HG02642 (cell line): ENCODE data around the gene SLC44A1.

Experiments
- ATAC-seq: cut with Tn5 transposase; IDR thresholded peaks from one replicate; pipeline ENCODE4 v1.9.1; 2021; ENCODE audit warnings: mild to moderate bottlenecking; ENCODE audit not compliant: unreplicated experiment, poor library complexity

SLC44A1 gene

DNA sequence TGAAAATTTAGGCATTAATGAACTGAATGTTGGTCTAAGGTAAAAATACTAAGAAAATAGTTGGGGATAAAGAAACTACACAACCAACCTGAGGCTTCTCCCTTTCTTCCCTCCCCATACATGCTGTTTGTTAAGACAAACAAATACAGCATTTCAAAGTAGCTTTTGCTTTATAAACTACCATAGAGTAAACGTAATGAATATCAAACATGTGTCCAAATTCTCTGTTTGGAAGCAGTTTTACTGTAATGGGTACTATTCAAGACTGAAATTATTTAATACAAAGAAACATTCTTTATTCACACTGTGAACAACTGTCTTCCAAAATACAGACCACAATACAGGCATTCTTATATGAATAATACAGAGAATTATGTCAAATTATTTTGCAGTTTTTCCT lies 52.0 kb downstream of the SLC44A1 start:
- no peak for ATAC-seq

DNA sequence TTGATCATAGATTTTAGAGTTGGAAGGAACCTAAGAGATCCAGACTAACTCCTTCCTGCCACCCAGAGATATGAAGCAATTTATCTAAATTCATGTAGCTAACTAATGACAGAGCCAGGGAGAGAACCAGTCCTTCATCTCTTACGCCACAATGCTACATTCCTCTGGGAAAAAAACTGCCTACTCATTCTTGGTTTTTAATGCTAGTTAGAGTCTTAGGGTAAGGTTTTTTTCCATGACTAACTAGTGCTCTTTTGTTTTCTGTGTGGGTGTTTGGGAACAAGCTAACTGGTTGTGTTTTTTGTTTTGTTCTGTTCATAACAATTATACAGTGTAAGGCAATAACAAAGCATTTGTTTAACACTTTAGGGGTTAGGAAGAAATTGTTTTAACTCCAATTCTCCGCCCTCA lies 52.4 kb downstream of the SLC44A1 start:
- no peak for ATAC-seq

DNA sequence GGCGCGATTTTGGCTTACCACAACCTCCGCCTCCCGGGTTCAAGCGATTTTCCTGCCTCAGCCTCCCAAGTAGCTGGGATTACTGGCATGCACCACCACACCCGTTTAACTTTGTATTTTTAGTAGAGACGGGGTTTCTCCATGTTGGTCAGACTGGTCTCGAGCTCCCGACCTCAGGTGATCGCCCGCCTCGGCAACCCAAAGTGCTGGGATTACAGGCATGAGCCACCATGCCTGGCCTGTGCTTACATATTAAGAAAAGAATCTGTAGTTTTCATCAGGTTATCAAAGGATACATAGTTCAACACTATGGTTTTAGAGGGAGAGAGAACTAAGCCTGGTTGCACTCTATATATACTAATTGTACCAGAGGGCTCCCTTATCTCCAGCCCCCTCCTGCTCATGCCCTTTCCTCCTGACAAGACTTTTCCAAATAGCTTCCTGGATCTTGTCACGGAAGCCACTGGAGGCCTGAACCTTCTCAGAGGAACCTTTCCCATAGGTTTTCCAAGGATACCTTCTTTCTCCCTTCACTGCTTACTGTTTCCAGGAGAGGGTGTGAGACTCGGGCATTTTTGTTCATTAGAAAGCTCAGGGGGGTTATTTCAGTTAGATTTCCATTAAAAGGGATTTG lies 53.1 kb downstream of the SLC44A1 start:
- ATAC-seq: no peak

DNA sequence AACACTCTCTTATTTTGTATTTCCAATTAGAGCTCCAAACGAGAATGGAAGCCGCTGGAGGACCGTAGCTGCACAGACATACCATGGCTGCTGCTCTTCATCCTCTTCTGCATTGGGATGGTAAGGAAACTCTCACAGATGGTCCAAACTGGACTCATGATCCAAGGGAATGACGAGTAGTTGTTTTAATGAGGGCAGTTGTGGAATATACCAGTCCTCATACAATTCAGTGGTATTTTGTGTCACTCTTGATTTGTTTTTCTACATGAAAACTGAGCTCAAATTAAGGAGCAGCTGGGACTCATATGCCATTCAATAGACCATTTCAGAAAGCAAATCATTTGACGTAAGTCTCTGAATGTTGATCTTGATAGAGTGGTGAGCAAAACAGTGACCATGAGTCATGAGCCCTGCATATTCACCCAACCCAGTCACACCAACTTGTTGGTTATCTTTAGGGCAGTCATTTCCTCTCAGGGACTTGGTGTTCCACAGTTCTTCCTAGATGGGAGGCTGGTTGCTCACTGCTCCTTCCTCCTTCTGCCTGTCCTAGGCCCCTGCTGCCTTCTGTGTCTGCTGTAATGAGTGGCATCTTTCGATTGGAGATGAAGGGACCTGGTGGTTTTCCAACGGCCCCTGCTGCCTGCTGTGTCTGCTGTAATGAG lies 54.9 kb downstream of the SLC44A1 start:
- ATAC-seq: no peak

DNA sequence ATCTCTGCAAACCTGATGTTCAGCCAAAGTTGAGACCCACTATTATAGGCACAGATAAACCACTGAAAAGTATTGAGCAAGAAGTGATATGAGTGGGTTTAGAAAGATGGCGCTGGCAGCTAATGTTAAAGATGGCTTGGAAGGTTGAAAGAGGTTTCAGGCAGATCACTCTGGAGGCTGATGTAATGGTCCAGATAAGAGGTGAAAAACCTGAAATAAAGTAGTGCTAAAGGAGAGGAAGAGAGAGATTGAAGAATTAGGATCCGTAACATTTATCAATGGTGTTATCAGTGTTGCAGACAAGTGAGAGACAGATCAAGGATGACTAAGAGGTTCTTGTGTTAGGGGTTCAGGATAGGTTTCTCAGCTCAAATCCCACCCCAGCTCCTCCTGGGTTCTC lies 58.3 kb downstream of the SLC44A1 start:
- no peak for ATAC-seq

DNA sequence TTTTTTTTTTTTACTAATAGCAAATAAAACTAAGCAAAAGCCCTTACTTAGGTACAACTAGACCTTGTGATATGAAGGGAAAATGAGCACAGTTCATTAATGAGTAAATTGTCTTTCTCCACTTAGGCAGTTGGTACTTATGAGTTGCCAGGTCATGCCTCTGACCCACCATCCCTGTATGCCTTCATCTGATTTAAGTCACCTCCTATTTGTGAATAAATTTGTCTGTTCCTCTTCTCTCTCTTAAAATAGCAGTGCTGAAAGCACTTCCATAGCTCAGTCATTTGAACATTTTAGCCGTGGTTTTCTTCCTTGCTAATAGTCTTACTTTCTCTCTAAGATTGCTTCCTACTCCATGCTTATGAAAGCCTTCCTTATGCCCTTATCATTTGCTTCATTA lies 61.4 kb downstream of the SLC44A1 start:
- no peak for ATAC-seq

DNA sequence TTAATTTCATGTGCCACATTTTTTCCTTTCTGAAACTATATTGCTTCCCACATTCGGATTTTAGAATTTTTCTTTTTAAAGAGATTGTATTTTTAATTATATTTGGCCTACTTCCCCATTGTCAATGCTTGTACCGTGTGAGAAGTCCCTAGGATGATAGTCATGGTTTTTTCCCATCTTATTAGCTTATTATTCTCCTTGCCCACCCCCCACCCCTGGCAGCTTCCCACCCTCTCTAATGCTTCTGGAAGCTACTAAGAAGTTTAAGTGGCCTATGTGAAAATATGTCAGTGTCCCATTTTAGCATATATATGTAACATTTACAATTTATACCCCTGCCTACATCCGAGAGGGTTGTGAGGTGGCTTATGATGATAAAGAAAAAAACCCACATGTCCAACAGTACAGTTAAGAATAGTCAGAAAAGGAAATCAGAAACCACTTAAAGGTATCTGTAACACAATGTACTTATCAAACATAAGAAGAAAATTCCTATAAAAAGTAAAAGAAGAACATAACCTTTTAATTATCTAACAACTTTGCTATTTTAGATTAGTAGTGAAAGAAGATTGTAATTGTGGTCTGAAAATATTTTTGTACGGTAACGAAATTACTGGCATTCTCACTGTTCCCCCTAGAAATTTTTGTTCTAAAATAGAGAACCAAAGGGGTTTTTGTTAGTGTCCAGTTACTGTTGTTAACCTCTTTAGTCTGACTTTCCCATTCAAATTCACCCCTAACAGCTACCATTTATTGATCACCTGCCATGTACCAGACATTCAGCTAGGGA lies 62.1 kb downstream of the SLC44A1 start:
- no peak for ATAC-seq

DNA sequence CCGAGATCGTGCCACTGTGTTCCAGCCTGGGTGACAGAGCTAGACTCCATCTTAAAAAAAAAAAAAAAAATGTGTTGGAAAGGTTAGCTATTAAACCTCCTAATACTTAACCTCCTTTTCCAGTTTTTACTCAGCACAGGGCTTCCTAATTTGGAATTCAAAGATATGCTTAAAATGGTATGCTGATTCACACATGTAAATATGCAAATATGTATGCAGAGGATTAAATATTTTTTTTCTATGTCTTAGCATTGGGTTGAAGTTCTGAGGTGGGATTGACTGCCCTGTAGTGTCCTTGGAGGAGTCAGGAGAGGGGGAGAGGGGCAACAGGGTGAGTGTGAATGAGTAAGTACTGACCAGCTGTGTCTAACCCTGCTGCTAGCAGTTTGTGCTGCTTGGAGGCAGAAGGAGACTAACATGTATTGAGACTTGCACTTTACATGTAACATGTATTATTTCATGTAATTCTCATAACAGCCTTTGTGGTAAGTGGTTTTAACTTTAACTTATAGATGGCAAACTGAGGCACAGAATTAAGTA lies 63.2 kb downstream of the SLC44A1 start:
- ATAC-seq: no peak

DNA sequence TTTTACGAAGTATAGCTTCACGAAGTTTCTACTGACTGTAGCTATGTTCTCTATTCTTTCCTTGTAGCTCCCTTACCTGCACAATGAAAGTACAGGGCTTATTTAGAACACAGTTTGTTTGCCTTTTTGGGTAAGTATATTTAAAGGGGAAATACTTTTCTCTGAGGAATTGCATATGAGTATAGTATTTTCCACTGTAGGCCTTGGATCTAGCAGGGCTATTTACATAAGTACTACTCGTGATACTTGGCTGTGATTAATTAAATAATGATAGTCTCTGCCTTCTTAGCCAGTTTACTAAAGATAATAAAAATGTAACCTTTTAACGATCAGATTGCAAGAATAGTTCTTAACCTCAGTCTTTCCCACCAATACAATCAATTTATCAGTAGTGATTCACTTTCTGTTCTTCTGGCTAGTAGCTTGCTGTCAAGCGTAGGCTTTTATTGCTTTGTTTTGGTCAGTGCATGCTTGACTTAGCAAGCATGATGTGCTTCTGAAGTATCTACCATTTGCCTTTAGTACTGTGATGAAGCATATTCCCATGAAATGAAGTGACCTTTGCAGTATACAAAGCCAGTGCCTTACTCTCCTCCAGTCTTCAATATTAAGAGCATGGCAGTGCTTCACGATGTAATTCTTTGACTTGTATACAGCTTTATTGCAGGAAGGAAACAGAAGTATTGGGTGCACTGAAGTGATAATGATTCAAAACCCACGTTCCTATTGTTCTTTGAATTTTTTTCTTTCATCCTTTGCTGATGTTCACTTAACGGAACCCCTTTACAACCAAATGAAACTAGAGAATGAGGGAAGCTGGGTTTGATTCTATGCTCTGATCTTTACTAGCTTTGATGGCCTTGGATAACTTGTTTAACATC lies 64.2 kb downstream of the SLC44A1 start:
- no peak for ATAC-seq

DNA sequence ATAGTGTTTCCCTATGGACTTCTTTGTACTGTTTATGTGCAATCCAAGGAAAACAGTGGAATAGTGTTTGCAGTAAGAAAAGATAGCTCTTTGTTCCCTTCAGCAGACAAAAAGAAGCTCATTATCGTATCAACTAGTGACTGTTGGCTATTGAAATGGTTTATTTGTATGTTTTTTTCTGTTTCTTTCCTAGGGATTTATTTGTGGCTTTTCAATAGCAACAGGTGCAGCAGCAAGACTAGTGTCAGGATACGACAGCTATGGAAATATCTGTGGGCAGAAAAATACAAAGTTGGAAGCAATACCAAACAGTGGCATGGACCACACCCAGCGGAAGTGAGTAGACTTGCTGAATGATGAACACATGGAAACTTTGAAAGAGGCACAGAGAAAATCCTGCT lies 65.1 kb downstream of the SLC44A1 start:
- no peak for ATAC-seq

DNA sequence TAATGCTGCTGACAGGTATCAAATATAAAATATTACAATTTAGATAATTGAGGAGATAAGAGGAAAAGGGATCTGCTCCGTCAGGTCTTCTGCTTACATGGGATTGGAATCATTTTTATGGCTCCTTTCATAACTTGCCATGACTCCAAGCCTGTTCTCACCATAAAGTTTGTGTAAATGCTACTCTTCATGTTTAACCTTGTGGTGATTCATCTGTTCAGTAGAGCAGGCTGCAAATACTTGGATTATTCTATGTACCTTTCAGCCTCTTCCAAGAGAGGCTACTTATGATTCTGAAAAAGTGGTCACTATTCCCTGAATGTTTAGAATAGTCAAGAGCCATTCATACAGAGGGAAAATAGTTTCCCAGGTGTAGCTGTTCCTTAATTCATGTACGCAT lies 66.9 kb downstream of the SLC44A1 start:
- no peak for ATAC-seq

DNA sequence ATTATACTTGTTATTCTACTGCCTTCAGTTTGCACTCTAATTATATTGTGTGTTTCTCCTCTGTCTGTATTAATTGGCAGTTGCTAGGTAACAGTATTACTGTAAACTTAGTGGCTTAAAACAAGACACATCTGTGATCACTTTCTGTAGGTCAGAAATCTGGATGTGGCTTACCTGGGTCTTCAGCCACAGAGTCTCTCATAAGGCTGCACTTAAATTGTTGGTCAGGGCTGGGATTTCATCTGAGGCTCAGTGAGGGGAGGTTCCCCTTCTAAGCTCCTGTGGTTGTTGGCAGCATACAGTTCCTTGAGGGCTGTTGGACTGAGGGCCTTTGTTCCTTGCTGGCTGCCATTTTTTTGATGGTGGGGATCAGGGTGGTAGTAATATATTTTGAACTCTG lies 68.8 kb downstream of the SLC44A1 start:
- no peak for ATAC-seq

DNA sequence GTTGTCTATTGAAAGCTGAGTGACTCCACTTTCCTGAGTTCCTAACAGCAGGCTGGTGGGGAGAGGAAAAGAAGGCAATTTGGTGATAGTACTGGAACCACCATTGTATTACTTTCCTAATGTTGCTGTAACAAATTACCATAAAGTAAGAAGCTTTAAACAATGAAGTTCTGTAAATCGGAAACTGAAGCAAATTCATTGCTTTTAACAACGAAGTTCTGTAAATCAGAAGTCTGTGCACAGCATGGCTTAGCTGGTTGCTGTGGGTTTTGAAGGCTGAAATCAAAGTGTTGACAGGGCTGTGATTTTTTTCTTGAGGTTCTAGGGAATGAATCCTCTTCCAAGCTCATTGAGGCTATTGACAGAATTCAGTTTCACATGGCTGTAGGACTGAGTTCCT lies 72.3 kb downstream of the SLC44A1 start:
- no peak for ATAC-seq

DNA sequence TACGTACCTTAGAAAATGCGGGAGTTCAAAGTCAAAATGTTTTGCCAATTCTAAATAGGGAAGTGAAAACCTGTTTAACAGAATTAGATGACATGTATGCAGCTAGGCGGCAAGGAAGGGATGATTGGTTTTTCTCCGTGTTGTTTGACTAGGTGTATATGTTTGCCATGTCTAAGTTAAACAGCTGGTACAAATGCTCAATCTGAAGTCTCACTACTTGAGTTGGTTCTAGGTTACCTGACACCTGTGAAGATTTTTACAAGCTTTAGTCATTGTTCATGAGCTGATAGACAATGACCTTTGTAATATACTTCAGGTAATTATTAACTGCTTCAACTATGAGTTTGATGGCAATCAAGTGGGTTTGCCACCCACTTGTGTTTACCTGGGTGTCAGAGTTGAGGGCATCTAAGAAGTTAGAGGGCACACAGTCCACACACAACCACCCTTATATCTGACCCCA lies 74.3 kb downstream of the SLC44A1 start:
- no peak for ATAC-seq

DNA sequence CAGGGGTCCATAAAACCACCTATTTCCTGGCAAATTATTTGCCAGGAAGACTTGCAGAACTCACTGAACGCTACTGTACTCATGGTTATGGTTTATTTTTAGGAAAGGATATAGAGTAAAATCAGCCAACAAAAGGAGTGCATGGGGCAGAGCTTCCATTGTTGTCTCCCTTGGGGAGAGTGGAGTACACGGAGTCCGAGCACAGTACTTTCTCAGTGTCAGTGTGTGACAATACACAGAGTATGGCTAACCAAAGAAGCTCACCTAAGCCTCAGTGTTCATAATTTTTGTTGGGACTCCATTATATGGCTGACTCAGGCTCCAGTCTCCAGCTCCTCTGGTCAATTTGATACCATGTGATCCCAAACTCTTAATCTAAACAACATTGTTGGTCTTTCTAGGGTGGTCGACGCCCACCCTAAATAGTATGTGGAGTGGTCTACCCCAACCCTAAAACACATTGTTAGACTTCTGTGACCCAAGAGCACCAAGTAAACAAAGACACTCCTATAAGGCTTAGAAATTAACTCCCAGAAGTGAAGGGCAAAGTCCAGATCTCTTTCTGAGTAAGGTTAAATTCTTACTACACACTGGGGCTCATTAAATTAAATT lies 74.9 kb downstream of the SLC44A1 start:
- ATAC-seq: no peak

DNA sequence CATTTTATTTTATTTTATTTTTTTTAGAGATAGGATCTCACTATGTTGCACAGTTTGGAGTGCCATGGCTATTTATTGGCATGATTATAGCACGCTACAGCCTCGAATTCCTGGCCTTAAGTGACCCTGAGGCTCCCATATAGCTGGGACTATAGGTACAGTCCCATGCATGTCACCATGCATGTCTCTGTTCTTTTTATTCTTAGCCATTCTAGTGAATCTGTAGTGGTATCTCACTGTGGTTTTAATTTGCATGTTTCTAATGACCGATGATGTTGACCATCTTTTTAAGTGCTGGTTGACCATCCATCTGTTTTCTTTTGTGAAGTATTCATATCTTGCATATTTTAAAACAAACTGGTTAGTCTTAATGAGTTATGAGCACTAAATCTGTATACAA lies 76.1 kb downstream of the SLC44A1 start:
- no peak for ATAC-seq

DNA sequence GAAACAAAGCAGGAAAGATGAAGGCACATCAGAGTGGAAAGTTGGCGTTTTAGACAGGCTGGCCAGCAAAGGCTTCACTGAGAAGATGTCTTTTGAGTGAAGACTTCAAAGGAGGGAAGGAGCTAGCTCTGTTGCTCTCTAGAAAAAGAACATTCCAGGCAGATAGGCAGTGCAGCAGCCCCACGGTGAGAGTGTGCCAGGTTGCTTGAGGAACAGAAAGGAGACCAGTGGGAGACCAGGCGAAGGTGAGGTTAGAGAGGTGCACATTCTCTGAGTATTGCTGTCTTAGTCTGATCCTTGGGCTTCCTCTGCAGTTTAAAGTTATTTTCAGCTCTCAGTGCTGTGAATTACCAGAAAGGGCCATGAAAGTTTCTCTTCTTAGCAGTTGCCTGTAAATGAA lies 83.8 kb downstream of the SLC44A1 start:
- no peak for ATAC-seq

DNA sequence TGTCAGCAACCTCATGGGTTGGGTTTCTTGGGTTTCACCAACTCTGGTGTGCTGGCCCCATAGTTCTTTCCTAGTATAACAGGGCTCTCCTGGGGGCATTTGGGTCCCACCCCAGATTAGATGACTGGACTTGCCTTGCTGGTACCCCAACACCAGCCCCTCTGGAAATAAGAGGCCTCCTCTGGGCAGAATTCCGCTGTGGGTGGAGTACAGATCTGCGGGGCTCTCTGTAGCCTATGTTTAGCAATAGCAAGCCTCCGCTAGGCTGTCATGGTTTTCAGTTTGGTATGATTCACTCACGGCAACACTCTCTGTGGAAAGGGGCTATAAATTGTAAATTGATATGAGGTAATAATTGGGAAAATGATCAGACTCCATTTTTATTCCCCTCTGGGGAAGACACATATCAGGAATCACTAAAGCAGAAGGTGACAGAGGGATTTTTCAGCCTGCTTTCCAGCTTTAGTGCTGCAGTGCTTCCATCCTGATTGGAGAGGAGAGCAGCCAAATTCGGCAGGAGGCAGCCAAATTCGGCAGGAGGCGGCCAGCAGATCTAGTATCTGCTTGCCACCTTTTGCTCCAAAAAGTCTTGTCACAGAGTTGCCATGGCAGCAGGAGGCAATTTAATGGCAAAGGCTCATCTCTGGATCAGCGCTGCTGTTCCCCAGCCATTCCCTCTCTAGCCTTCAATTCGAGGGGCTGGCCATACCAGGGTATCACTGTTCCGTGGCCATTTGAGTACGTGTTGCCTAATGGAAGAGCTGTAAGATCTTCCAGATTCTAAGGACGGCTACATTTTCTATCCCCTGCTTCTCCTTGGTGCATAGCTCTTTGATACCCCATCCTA lies 84.6 kb downstream of the SLC44A1 start:
- no peak for ATAC-seq

DNA sequence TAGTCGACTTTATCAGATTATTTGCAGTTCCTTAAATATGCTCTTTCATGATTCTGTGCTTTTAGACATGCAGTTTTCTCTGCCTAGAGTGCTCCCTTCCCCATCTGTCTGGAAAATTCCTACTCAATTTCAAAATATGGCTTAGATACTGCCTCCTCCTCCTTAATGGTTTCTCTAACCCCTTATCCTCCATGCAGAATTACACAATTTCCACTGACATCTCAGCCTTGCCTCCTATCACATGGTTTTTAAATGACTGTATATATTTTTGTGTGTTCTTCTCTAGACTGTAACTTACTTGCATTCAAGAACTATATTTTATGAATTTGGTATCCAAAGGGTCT lies 85.2 kb downstream of the SLC44A1 start:
- no peak for ATAC-seq
